Panc1 (cell line): ENCODE results near the gene DUSP9.

ENCODE experiments used
- POLR2AphosphoS5 ChIP-seq: IDR thresholded peaks from 2 replicates; pipeline ENCODE4 v1.6.1; 2012; ENCODE audit warnings: mild to moderate bottlenecking, low read depth, low read length, moderate library complexity
- REST ChIP-seq, 2 experiments: IDR thresholded peaks; 2 replicates each; pipeline ENCODE4 v1.6.1; 2011 to 2012; ENCODE audit warnings: low read depth in 2 of 2, control low read depth in 1 of 2, low read length in 1 of 2, mild to moderate bottlenecking in 1 of 2, moderate library complexity in 1 of 2; ENCODE audit not compliant: insufficient read depth in 1 of 2
- SIN3A ChIP-seq: IDR thresholded peaks from 2 replicates; pipeline ENCODE4 v1.6.1; 2012; ENCODE audit warnings: low read depth, mild to moderate bottlenecking, low read length, moderate library complexity, borderline replicate concordance; ENCODE audit not compliant: insufficient read depth
- TF ChIP-seq, protein P1 (sequence below): fragments of 450-650 bp; IDR thresholded peaks from 2 replicates; pipeline ENCODE4 v1.5.1; 2017; ENCODE audit warnings: mild to moderate bottlenecking

DNA sequence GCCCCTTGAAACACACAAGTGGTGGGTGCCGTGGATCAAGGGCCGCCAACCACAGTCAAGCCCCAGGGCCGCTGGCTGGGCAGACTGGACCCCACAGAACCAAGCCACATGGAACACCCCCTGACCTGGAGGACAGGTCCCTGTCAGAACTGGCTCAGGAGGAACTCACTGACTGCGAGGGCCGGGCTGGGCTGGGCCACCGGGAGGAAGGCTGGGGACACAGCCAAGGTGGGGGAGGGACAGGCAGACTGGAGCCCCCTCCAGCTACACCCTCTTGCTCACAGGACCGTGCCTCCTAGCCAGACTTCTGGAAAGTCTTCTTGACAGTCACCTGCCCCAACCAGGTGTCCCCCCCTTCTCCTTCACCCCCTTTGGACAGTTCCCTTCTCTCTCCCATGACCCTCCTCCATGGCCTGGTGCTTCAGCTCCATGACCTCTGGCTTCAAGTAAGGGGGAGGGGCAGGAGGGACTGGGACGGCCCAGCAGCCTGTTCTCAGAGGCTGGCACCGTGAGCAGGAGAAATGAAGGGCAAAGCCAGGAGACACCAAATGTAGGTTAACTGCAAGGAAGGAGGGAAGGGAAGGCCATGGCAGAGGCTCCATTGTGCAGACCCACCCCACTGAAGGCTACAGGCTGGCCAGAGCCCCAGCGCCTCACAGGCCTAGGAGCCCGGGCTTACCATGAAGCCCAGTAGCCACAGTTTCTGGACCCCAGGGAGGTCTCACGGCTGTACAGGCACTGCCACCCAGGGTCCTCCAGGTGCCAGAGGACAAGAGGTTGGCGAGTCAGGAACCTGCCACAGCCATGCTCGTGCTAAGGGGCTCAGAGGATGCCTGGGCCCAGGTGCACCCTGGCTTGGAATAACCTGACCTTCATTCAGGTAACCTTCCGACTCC, 22.6 kb upstream of the DUSP9 start:
- TF ChIP-seq SIN3A (no peak), POLR2AphosphoS5 (no peak), REST (IDR thresholded peaks at IDR 0.05; ENCODE audit: insufficient read depth in 1 of 2, low read depth in 2 of 2, low read length in 1 of 2) (no peak)
- TF ChIP-seq, protein P1, sequence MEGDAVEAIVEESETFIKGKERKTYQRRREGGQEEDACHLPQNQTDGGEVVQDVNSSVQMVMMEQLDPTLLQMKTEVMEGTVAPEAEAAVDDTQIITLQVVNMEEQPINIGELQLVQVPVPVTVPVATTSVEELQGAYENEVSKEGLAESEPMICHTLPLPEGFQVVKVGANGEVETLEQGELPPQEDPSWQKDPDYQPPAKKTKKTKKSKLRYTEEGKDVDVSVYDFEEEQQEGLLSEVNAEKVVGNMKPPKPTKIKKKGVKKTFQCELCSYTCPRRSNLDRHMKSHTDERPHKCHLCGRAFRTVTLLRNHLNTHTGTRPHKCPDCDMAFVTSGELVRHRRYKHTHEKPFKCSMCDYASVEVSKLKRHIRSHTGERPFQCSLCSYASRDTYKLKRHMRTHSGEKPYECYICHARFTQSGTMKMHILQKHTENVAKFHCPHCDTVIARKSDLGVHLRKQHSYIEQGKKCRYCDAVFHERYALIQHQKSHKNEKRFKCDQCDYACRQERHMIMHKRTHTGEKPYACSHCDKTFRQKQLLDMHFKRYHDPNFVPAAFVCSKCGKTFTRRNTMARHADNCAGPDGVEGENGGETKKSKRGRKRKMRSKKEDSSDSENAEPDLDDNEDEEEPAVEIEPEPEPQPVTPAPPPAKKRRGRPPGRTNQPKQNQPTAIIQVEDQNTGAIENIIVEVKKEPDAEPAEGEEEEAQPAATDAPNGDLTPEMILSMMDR: no peak
